Thoracic aorta (tissue), 2 donors: Measurements from ENCODE around the gene AKAP1. TPM values are rescaled to one million over a fixed set of nuclear protein-coding genes. Genes with fewer than 3 reads are reported as not detected.

Experiments
- ATAC-seq: fragments of 150-250 bp; one replicate; pipeline ENCODE4 v1.8.0; 2017; ENCODE audit warnings: low read depth; ENCODE audit not compliant: insufficient number of reproducible peaks, low FRiP score
- DNase-seq: peaks from one replicate; pipeline ENCODE4 v3.0.0-alpha.2; 2020; ENCODE audit warnings: low spot score
- H3K27ac ChIP-seq, 2 donors: fragments of 200-600 bp; sonication (generic); 1 replicate in 1 of 2; 2 replicates in 1 of 2; pipeline ENCODE4 v1.5.1; 2016; ENCODE audit warnings: mild to moderate bottlenecking in 2 of 2, moderate library complexity in 2 of 2
- H3K27me3 ChIP-seq: fragments of 200-600 bp; sonication (generic); replicated peaks from 2 replicates; pipeline ENCODE4 v1.6.0; 2016; ENCODE audit warnings: mild to moderate bottlenecking; ENCODE audit not compliant: insufficient read depth
- H3K36me3 ChIP-seq: fragments of 200-600 bp; sonication (generic); one replicate; pipeline ENCODE4 v1.5.1; 2016
- H3K4me1 ChIP-seq, 2 donors: fragments of 200-600 bp; sonication (generic); 1 replicate in 1 of 2; 2 replicates in 1 of 2; pipeline versions ENCODE4 v1.5.1 to v1.6.0; 2016; ENCODE audit warnings: low read depth in 2 of 2, mild to moderate bottlenecking in 1 of 2; ENCODE audit not compliant: control insufficient read depth in 1 of 2
- H3K4me3 ChIP-seq: fragments of 200-600 bp; sonication (generic); 2 replicates; pipeline ENCODE4 v1.5.1; 2016; ENCODE audit warnings: mild to moderate bottlenecking
- H3K9me3 ChIP-seq: fragments of 200-600 bp; sonication (generic); 2 replicates; pipeline ENCODE4 v1.5.1; 2016
- CTCF ChIP-seq: fragments of 200-600 bp; sonication (generic); IDR thresholded peaks from one replicate; pipeline ENCODE4 v1.5.1; 2019; ENCODE audit warnings: antibody characterized with exemption
- total RNA-seq, 2 donors: library from RNA; depleted of rRNA; stranded (reverse); fragments of >200 nt; gene quantifications; one replicate each; pipeline versions ENCODE4 v1.1.0 to v1.2.3, GENCODE V29; 2016

AKAP1 gene
- total RNA-seq, 2 donors from 2014 or later, result 96.9 to 132 TPM

- peaks cover 83% of the 10 kb centered on the region for H3K36me3 ChIP-seq
- H3K27me3 ChIP-seq, result no peaks in the 10 kb centered on the region
- no peaks in the 10 kb centered on the region for H3K9me3 ChIP-seq
- ATAC-seq, result no peak
- DNase-seq, result no peak
- no peak for TF ChIP-seq CTCF
- no peak overlapping the region for H3K4me3 ChIP-seq
- no peak overlapping the region for H3K27ac ChIP-seq
- H3K4me1 ChIP-seq, result peaks cover 0 to 24% of the 10 kb centered on the region in 2 donors
These were observed 32.8 kb downstream of the AKAP1 start for GRCh38 chr17:57117798-57118197.

- Histone ChIP-seq H3K4me1 (peaks cover 0 to 11% of the 10 kb centered on the region in 2 donors), H3K27ac (no peak overlapping the region), H3K27me3 (no peaks in the 10 kb centered on the region), H3K4me3 (no peak overlapping the region), H3K36me3 (peaks cover 90% of the 10 kb centered on the region), H3K9me3 (no peaks in the 10 kb centered on the region)
- ATAC-seq (no peak), DNase-seq (no peak)
- no peak for TF ChIP-seq CTCF
These were observed 35.8 kb downstream of the AKAP1 start for GRCh38 chr17:57120814-57121213.

- H3K4me3 ChIP-seq, result no peak overlapping the region
- ATAC-seq, result no peak
- no peak for DNase-seq
These were observed 36.4 kb downstream of the AKAP1 start for GRCh38 chr17:57121308-57122042.

GRCh38 chr17:57124053-57124452 is 39.0 kb downstream of the AKAP1 start:
- no peak for DNase-seq
- H3K27me3 ChIP-seq, result no peaks in the 10 kb centered on the region
- ATAC-seq, result no peak
- peaks cover 0 to 11% of the 10 kb centered on the region in 2 donors for H3K4me1 ChIP-seq
- peaks cover 62% of the 10 kb centered on the region for H3K36me3 ChIP-seq
- no peak overlapping the region for H3K4me3 ChIP-seq
- no peaks in the 10 kb centered on the region for H3K9me3 ChIP-seq
- no peak for TF ChIP-seq CTCF
- no peak overlapping the region for H3K27ac ChIP-seq

More at GRCh38 chr17:57121308-57122042, 36.4 kb downstream of the AKAP1 start:
- H3K27me3 ChIP-seq, result no peaks in the 10 kb centered on the region
- peaks cover 88% of the 10 kb centered on the region for H3K36me3 ChIP-seq
- peaks cover 0 to 11% of the 10 kb centered on the region in 2 donors for H3K4me1 ChIP-seq
- no peak overlapping the region for H3K27ac ChIP-seq
- H3K9me3 ChIP-seq, result no peaks in the 10 kb centered on the region
- TF ChIP-seq CTCF, result peak; percentile 39

GRCh38 chr17:57125406-57125805 is 40.4 kb downstream of the AKAP1 start:
- Histone ChIP-seq H3K4me1 (peaks cover 0 to 11% of the 10 kb centered on the region in 2 donors), H3K4me3 (no peak overlapping the region), H3K27ac (no peak overlapping the region), H3K9me3 (no peaks in the 10 kb centered on the region), H3K36me3 (peaks cover 51% of the 10 kb centered on the region), H3K27me3 (no peaks in the 10 kb centered on the region)
- no peak for DNase-seq
- ATAC-seq, result no peak
- no peak for TF ChIP-seq CTCF
